BE2C (cell line): ENCODE measurements around the gene RDM1.

ENCODE experiments used
- DNase-seq: peaks from one replicate; pipeline ENCODE4 v3.0.0-alpha.2; 2020
- H3K27me3 ChIP-seq: fragments of 250-450 bp; sonication (Bioruptor Pico); 2 replicates; pipeline ENCODE4 v1.5.1; 2020; ENCODE audit warnings: mild to moderate bottlenecking
- H3K36me3 ChIP-seq: fragments of 250-450 bp; sonication (Bioruptor Pico); 2 replicates; pipeline ENCODE4 v1.5.1; 2020; ENCODE audit warnings: mild to moderate bottlenecking
- H3K4me1 ChIP-seq: fragments of 250-450 bp; sonication (Bioruptor Pico); 2 replicates; pipeline ENCODE4 v1.5.1; 2020
- H3K4me3 ChIP-seq: 2 replicates; pipeline ENCODE4 v1.5.1; 2011; ENCODE audit warnings: low read depth, low read length
- H3K9me3 ChIP-seq: fragments of 250-450 bp; sonication (Bioruptor Pico); 2 replicates; pipeline ENCODE4 v1.5.1; 2020
- CTCF ChIP-seq: IDR thresholded peaks from 2 replicates; pipeline ENCODE4 v1.5.1; 2012; ENCODE audit warnings: mild to moderate bottlenecking, low read depth, low read length

Gene RDM1

GRCh38 chr17:35915153-35915964 lies 15.2 kb downstream of the RDM1 start:
- no peak for DNase-seq
- Histone ChIP-seq H3K4me1 (no peaks in the 10 kb centered on the region), H3K36me3 (no peaks in the 10 kb centered on the region)

GRCh38 chr17:35914354-35914753 lies 16.2 kb downstream of the RDM1 start:
- Histone ChIP-seq H3K36me3 (no peaks in the 10 kb centered on the region), H3K27me3 (no peaks in the 10 kb centered on the region), H3K9me3 (no peaks in the 10 kb centered on the region), H3K4me1 (no peaks in the 10 kb centered on the region), H3K4me3 (no peak overlapping the region)
- no peak for DNase-seq
- TF ChIP-seq CTCF: no peak

More at GRCh38 chr17:35915153-35915964, 15.2 kb downstream of the RDM1 start:
- no peak for TF ChIP-seq CTCF
- no peaks in the 10 kb centered on the region for H3K27me3 ChIP-seq
- no peak overlapping the region for H3K4me3 ChIP-seq
- no peaks in the 10 kb centered on the region for H3K9me3 ChIP-seq

GRCh38 chr17:35913609-35914008 lies 17.0 kb downstream of the RDM1 start:
- Histone ChIP-seq H3K27me3 (no peaks in the 10 kb centered on the region), H3K9me3 (no peaks in the 10 kb centered on the region), H3K4me1 (no peaks in the 10 kb centered on the region), H3K36me3 (no peaks in the 10 kb centered on the region), H3K4me3 (no peak overlapping the region)
- DNase-seq: no peak
- TF ChIP-seq CTCF: no peak

- H3K4me1 ChIP-seq: no peaks in the 10 kb centered on the region
- no peak for DNase-seq
- no peak for TF ChIP-seq CTCF
Measured at GRCh38 chr17:35912942-35913341, 17.6 kb downstream of the RDM1 start.

GRCh38 chr17:35912339-35912912 lies 18.1 kb downstream of the RDM1 start:
- H3K36me3 ChIP-seq: no peaks in the 10 kb centered on the region
- no peak overlapping the region for H3K4me3 ChIP-seq
- H3K27me3 ChIP-seq: no peaks in the 10 kb centered on the region
- DNase-seq: no peak
- no peak for TF ChIP-seq CTCF
- no peaks in the 10 kb centered on the region for H3K4me1 ChIP-seq
- H3K9me3 ChIP-seq: no peaks in the 10 kb centered on the region

More at GRCh38 chr17:35912942-35913341, 17.6 kb downstream of the RDM1 start:
- Histone ChIP-seq H3K9me3 (no peaks in the 10 kb centered on the region), H3K36me3 (no peaks in the 10 kb centered on the region), H3K27me3 (no peaks in the 10 kb centered on the region), H3K4me3 (no peak overlapping the region)

- 0 out of 2 replicates have a peak, but pooled peaks cover 1% of the 10 kb centered on the region for H3K27me3 ChIP-seq
- no peak overlapping the region for H3K4me3 ChIP-seq
- H3K9me3 ChIP-seq: no peaks in the 10 kb centered on the region
- H3K36me3 ChIP-seq: no peaks in the 10 kb centered on the region
- H3K4me1 ChIP-seq: no peaks in the 10 kb centered on the region
- no peak for DNase-seq
- TF ChIP-seq CTCF: no peak
Measured at GRCh38 chr17:35909408-35909807, 21.2 kb downstream of the RDM1 start.
